ENCODE data around the gene GNB1.

GNB1 gene

GRCh38 chr1:1796466-1796865, 94.4 kb downstream of the GNB1 start:
- H3K14ac ChIP-seq (ENCODE audit: low read length in 2 of 2) = no peak overlapping the region
- peaks cover 70 to 87% of the 10 kb centered on the region in 2 experiments for H3K36me3 ChIP-seq (ENCODE audit: control insufficient read depth in 1 of 2, insufficient read depth in 2 of 2, low read depth in 1 of 2, low read length in 2 of 2)
- H3K23ac ChIP-seq (ENCODE audit: low read length in 2 of 2) = no peak overlapping the region
- no peak overlapping the region for H2AFZ ChIP-seq (ENCODE audit: low read depth, low read length)
- H4K8ac ChIP-seq (ENCODE audit: low read length) = no peak overlapping the region
- H3K4ac ChIP-seq (ENCODE audit: low read depth in 1 of 2, low read length in 2 of 2) = no peak overlapping the region
- peaks cover 15% of the 10 kb centered on the region for H3K79me1 ChIP-seq (replicated peaks; ENCODE audit: low read length, poor library complexity, severe bottlenecking)
- H3K4me3 ChIP-seq (ENCODE audit: insufficient read depth in 1 of 2, low read depth in 1 of 2, low read length in 2 of 2) = no peak overlapping the region
- DNase-seq = no peak
- no peak overlapping the region for H3K18ac ChIP-seq (ENCODE audit: low read depth in 1 of 2, low read length in 2 of 2)
- no peak overlapping the region for H2BK120ac ChIP-seq (ENCODE audit: low read depth, low read length)
- WGBS = 98% methylated on average over 5 of the region's 5 CpGs
- H3K9me3 ChIP-seq (ENCODE audit: control insufficient read depth, low read length) = no peaks in the 10 kb centered on the region
- no peak overlapping the region for H3K4me2 ChIP-seq (ENCODE audit: low read length, poor library complexity, severe bottlenecking)
- no peak overlapping the region for H2BK15ac ChIP-seq (ENCODE audit: low read depth, poor library complexity, severe bottlenecking)
- no peak overlapping the region for H2AK5ac ChIP-seq (ENCODE audit: low read length, severe bottlenecking)
- no peak overlapping the region for H3K9ac ChIP-seq (ENCODE audit: low read length)
- H3K27ac ChIP-seq (ENCODE audit: low read length, poor library complexity, severe bottlenecking) = no peak overlapping the region
- no peak overlapping the region for H4K91ac ChIP-seq (ENCODE audit: low read length)
- peaks cover 9% of the 10 kb centered on the region for H3K4me1 ChIP-seq (ENCODE audit: control insufficient read depth, insufficient read depth, low read depth, low read length)
- no peaks in the 10 kb centered on the region for H3K27me3 ChIP-seq (ENCODE audit: control insufficient read depth in 1 of 2, insufficient read depth in 1 of 2, low read length in 2 of 2)
- H2BK5ac ChIP-seq (ENCODE audit: low read depth, low read length, poor library complexity, severe bottlenecking) = no peak overlapping the region
- H2BK12ac ChIP-seq (ENCODE audit: low read length in 2 of 2) = no peak overlapping the region

GRCh38 chr1:1794999-1795398, 95.9 kb downstream of the GNB1 start:
- H2BK5ac ChIP-seq (ENCODE audit: low read depth, low read length, poor library complexity, severe bottlenecking) = no peak overlapping the region
- H3K23ac ChIP-seq (ENCODE audit: low read length in 2 of 2) = no peak overlapping the region
- H4K91ac ChIP-seq (ENCODE audit: low read length) = no peak overlapping the region
- no peak overlapping the region for H2BK120ac ChIP-seq (ENCODE audit: low read depth, low read length)
- H3K4me1 ChIP-seq (ENCODE audit: control insufficient read depth, insufficient read depth, low read depth, low read length) = peaks cover 7% of the 10 kb centered on the region
- H2BK12ac ChIP-seq (ENCODE audit: low read length in 2 of 2) = no peak overlapping the region
- H3K27me3 ChIP-seq (ENCODE audit: control insufficient read depth in 1 of 2, insufficient read depth in 1 of 2, low read length in 2 of 2) = no peaks in the 10 kb centered on the region
- no peak overlapping the region for H3K4me3 ChIP-seq (ENCODE audit: insufficient read depth in 1 of 2, low read depth in 1 of 2, low read length in 2 of 2)
- no peak overlapping the region for H3K4ac ChIP-seq (ENCODE audit: low read depth in 1 of 2, low read length in 2 of 2)
- H3K9me3 ChIP-seq (ENCODE audit: control insufficient read depth, low read length) = no peaks in the 10 kb centered on the region
- DNase-seq = no peak
- no peak overlapping the region for H2AFZ ChIP-seq (ENCODE audit: low read depth, low read length)
- H4K8ac ChIP-seq (ENCODE audit: low read length) = no peak overlapping the region
- no peak overlapping the region for H3K4me2 ChIP-seq (ENCODE audit: low read length, poor library complexity, severe bottlenecking)
- no peak overlapping the region for H3K18ac ChIP-seq (ENCODE audit: low read depth in 1 of 2, low read length in 2 of 2)
- peaks cover 75 to 89% of the 10 kb centered on the region in 2 experiments for H3K36me3 ChIP-seq (ENCODE audit: control insufficient read depth in 1 of 2, insufficient read depth in 2 of 2, low read depth in 1 of 2, low read length in 2 of 2)
- H3K9ac ChIP-seq (ENCODE audit: low read length) = no peak overlapping the region
- H3K79me1 ChIP-seq (replicated peaks; ENCODE audit: low read length, poor library complexity, severe bottlenecking) = peaks cover 15% of the 10 kb centered on the region
- H3K27ac ChIP-seq (ENCODE audit: low read length, poor library complexity, severe bottlenecking) = no peak overlapping the region
- H2AK5ac ChIP-seq (ENCODE audit: low read length, severe bottlenecking) = no peak overlapping the region
- no peak overlapping the region for H2BK15ac ChIP-seq (ENCODE audit: low read depth, poor library complexity, severe bottlenecking)
- H3K14ac ChIP-seq (ENCODE audit: low read length in 2 of 2) = no peak overlapping the region
- WGBS = 96% methylated on average over 10 of the region's 10 CpGs

- 98% methylated on average over 15 of the region's 17 CpGs for WGBS
- Histone ChIP-seq H3K79me1 (replicated peaks; ENCODE audit: low read length, poor library complexity, severe bottlenecking) (peaks cover 19% of the 10 kb centered on the region), H2AK5ac (ENCODE audit: low read length, severe bottlenecking) (no peak overlapping the region), H3K36me3 (ENCODE audit: control insufficient read depth in 1 of 2, insufficient read depth in 2 of 2, low read depth in 1 of 2, low read length in 2 of 2) (peaks cover 82 to 90% of the 10 kb centered on the region in 2 experiments), H2BK12ac (ENCODE audit: low read length in 2 of 2) (no peak overlapping the region), H3K18ac (ENCODE audit: low read depth in 1 of 2, low read length in 2 of 2) (no peak overlapping the region), H4K91ac (ENCODE audit: low read length) (no peak overlapping the region), H3K4ac (ENCODE audit: low read depth in 1 of 2, low read length in 2 of 2) (no peak overlapping the region), H3K4me3 (ENCODE audit: insufficient read depth in 1 of 2, low read depth in 1 of 2, low read length in 2 of 2) (no peak overlapping the region), H4K8ac (ENCODE audit: low read length) (no peak overlapping the region), H3K9me3 (ENCODE audit: control insufficient read depth, low read length) (no peaks in the 10 kb centered on the region), H3K27me3 (ENCODE audit: control insufficient read depth in 1 of 2, insufficient read depth in 1 of 2, low read length in 2 of 2) (no peaks in the 10 kb centered on the region), H3K4me1 (ENCODE audit: control insufficient read depth, insufficient read depth, low read depth, low read length) (peaks cover 3% of the 10 kb centered on the region), H3K27ac (ENCODE audit: low read length, poor library complexity, severe bottlenecking) (no peak overlapping the region), H2BK120ac (ENCODE audit: low read depth, low read length) (no peak overlapping the region), H2BK5ac (ENCODE audit: low read depth, low read length, poor library complexity, severe bottlenecking) (no peak overlapping the region), H2AFZ (ENCODE audit: low read depth, low read length) (no peak overlapping the region), H2BK15ac (ENCODE audit: low read depth, poor library complexity, severe bottlenecking) (no peak overlapping the region), H3K9ac (ENCODE audit: low read length) (no peak overlapping the region), H3K14ac (ENCODE audit: low read length in 2 of 2) (no peak overlapping the region), H3K23ac (ENCODE audit: low read length in 2 of 2) (no peak overlapping the region), H3K4me2 (ENCODE audit: low read length, poor library complexity, severe bottlenecking) (no peak overlapping the region)
- DNase-seq = no peak
Observed at GRCh38 chr1:1793481-1794244, 97.2 kb downstream of the GNB1 start.

DNA sequence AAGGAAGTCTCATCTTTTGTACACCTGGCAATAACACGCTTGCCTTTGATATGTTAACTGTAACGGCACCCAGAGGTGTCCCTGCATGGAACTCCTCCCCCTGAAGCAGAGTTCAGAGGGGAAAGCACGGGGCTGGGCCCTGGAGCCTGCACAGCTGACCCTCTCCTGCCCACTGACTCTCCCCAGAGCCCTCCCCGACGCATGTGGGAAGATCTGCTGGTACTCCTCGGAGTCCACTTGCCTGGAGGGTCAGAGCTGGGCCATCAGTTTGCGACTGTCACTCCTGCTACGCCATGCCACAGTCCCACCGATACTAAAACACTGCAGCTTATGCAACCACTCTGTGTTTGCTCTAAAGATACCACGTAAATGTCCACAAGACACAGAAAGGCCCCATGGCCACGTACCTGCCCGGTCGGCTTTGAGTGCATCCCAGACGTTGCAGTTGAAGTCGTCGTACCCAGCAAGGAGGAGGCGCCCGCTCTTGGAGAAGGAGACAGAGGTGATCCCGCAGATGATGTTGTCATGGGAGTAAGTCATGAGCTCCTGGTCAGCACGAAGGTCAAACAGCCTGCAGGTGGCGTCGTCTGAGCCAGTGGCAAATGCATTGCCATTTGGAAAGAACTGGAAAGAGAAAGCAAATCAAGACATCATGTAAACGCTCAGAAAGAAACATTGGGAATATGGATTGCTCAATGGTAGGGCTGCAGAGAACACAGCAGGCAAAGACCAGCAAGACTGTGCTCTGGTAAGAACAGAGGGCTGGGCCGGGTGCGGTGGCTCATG, 102.0 kb downstream of the GNB1 start:
- WGBS = 96% methylated on average over 25 of the region's 25 CpGs
- H3K4me3 ChIP-seq (ENCODE audit: insufficient read depth in 1 of 2, low read depth in 1 of 2, low read length in 2 of 2) = no peak overlapping the region
- no peak overlapping the region for H3K18ac ChIP-seq (ENCODE audit: low read depth in 1 of 2, low read length in 2 of 2)

More for the DNA sequence above, 102.0 kb downstream of the GNB1 start:
- no peak overlapping the region for H2AFZ ChIP-seq (ENCODE audit: low read depth, low read length)
- no peak overlapping the region for H3K4ac ChIP-seq (ENCODE audit: low read depth in 1 of 2, low read length in 2 of 2)
- no peak overlapping the region for H3K27ac ChIP-seq (ENCODE audit: low read length, poor library complexity, severe bottlenecking)
- H2BK12ac ChIP-seq (ENCODE audit: low read length in 2 of 2) = no peak overlapping the region
- no peak overlapping the region for H3K14ac ChIP-seq (ENCODE audit: low read length in 2 of 2)
- DNase-seq = peak; percentile 72
- H3K4me2 ChIP-seq (ENCODE audit: low read length, poor library complexity, severe bottlenecking) = no peak overlapping the region
- no peak overlapping the region for H2BK5ac ChIP-seq (ENCODE audit: low read depth, low read length, poor library complexity, severe bottlenecking)
- H2BK120ac ChIP-seq (ENCODE audit: low read depth, low read length) = no peak overlapping the region
- H3K9ac ChIP-seq (ENCODE audit: low read length) = peak overlapping the region; percentile 37
- H2BK15ac ChIP-seq (ENCODE audit: low read depth, poor library complexity, severe bottlenecking) = no peak overlapping the region
- H3K27me3 ChIP-seq (ENCODE audit: control insufficient read depth in 1 of 2, insufficient read depth in 1 of 2, low read length in 2 of 2) = no peaks in the 10 kb centered on the region
- no peak overlapping the region for H2AK5ac ChIP-seq (ENCODE audit: low read length, severe bottlenecking)
- peaks cover 81 to 86% of the 10 kb centered on the region in 2 experiments for H3K36me3 ChIP-seq (ENCODE audit: control insufficient read depth in 1 of 2, insufficient read depth in 2 of 2, low read depth in 1 of 2, low read length in 2 of 2)
- no peaks in the 10 kb centered on the region for H3K9me3 ChIP-seq (ENCODE audit: control insufficient read depth, low read length)
- H3K79me1 ChIP-seq (replicated peaks; ENCODE audit: low read length, poor library complexity, severe bottlenecking) = peaks cover 19% of the 10 kb centered on the region
- no peaks in the 10 kb centered on the region for H3K4me1 ChIP-seq (ENCODE audit: control insufficient read depth, insufficient read depth, low read depth, low read length)
- no peak overlapping the region for H4K91ac ChIP-seq (ENCODE audit: low read length)
- no peak overlapping the region for H3K23ac ChIP-seq (ENCODE audit: low read length in 2 of 2)
- no peak overlapping the region for H4K8ac ChIP-seq (ENCODE audit: low read length)
